Measurements from ENCODE around the gene ATE1.
A peak's percentile ranks its signal among the peaks of the same experiment; 100 is the strongest.

The ATE1 gene

DNA sequence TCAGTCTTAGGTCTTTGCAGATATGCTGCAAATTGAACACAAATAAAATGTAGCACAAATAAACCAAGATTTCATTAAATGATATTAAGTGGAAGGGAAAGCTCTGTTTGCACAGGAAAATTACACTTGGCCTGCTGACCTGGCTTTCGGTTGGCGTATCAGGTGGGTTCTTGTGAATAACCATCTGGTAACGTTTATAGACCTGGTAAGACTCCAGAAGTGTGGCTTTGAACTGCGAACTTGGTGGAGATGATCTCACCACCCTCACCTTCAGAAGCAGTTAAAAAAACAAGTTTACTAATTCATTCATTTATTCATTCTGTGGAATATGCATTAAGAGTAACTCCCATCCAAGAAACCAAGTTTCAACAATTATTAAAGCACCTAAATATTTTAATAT is 28.1 kb downstream of the ATE1 start:
- peaks cover 20% of the 10 kb centered on the region for H3K36me3 ChIP-seq (ENCODE audit: control insufficient read depth, low read depth, low read length)
- no peak overlapping the region for H3K9ac ChIP-seq (ENCODE audit: low read length)
- H3K9me3 ChIP-seq (ENCODE audit: control insufficient read depth, low read depth, low read length) = no peaks in the 10 kb centered on the region
- no peaks in the 10 kb centered on the region for H3K27me3 ChIP-seq (ENCODE audit: control insufficient read depth, insufficient read depth, low read length)
- peaks cover 7% of the 10 kb centered on the region for H3K4me1 ChIP-seq (ENCODE audit: control insufficient read depth, low read depth, low read length)
- H3K4me3 ChIP-seq (ENCODE audit: low read length) = no peak overlapping the region
- no peak overlapping the region for H3K27ac ChIP-seq (ENCODE audit: low read length)

- Histone ChIP-seq H3K36me3 (ENCODE audit: control insufficient read depth, low read depth, low read length) (no peaks in the 10 kb centered on the region), H3K27ac (ENCODE audit: low read length) (peak overlapping the region; percentile 95), H3K27me3 (ENCODE audit: control insufficient read depth, insufficient read depth, low read length) (no peaks in the 10 kb centered on the region), H3K9me3 (ENCODE audit: control insufficient read depth, low read depth, low read length) (no peaks in the 10 kb centered on the region), H3K4me1 (ENCODE audit: control insufficient read depth, low read depth, low read length) (peaks cover 19% of the 10 kb centered on the region), H3K4me3 (ENCODE audit: low read length) (peak overlapping the region; percentile 50), H3K9ac (ENCODE audit: low read length) (peak overlapping the region; percentile 71)
These were observed 36.7 kb downstream of the ATE1 start for GRCh38 chr10:121891103-121891502.

DNA sequence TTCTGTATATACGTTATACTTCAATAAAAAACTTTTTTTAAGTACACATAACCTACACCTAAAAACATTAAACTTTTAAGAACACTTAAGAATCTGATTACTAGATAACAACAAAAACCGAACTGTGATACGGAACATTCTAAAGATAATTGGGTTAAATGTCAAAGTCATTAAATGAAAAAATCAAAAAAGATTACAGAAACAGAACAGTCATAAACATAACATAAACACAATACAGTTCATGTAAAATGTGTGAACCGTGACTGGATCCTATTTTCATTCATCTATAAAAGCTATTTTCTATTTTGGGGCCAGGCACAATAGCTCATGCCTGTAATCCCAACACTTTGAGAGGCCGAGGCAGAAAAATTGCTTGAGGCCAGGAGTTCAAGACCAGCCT is 38.6 kb downstream of the ATE1 start:
- Histone ChIP-seq H3K27me3 (ENCODE audit: control insufficient read depth, insufficient read depth, low read length) (no peaks in the 10 kb centered on the region), H3K36me3 (ENCODE audit: control insufficient read depth, low read depth, low read length) (no peaks in the 10 kb centered on the region), H3K4me1 (ENCODE audit: control insufficient read depth, low read depth, low read length) (peaks cover 19% of the 10 kb centered on the region), H3K9ac (ENCODE audit: low read length) (no peak overlapping the region), H3K27ac (ENCODE audit: low read length) (no peak overlapping the region), H3K4me3 (ENCODE audit: low read length) (no peak overlapping the region), H3K9me3 (ENCODE audit: control insufficient read depth, low read depth, low read length) (no peaks in the 10 kb centered on the region)

DNA sequence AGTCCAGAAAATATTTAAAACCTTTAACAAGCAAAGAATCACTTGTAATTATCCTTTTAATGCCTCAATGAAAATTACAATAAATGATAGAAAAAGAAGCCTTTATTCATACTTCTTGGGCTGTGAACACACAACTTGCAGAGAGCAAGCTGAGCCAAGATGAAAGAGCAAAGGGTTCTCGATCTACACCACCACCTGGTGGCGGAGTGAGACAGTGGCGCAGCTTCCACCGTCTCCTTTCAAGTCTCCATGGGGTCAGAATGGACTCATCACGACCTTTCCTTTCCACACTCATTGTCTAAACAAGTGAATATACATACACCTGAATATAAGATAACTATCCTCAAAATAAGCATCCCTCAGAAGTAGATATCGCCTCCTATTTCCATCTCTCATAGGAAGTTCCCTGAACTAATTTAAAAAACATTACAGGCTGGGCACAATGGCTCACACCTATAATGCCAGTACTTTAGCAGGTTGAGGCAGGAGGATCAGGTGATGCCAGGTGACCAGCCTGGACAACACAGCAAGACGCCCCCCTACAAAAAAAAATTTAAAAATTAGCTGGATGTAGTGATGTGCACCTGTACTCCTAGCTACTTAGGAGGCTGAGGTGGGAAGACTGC is 40.7 kb downstream of the ATE1 start:
- Histone ChIP-seq H3K4me1 (ENCODE audit: control insufficient read depth, low read depth, low read length) (peaks cover 18% of the 10 kb centered on the region), H3K36me3 (ENCODE audit: control insufficient read depth, low read depth, low read length) (peaks cover 4% of the 10 kb centered on the region), H3K9me3 (ENCODE audit: control insufficient read depth, low read depth, low read length) (no peaks in the 10 kb centered on the region), H3K27me3 (ENCODE audit: control insufficient read depth, insufficient read depth, low read length) (no peaks in the 10 kb centered on the region), H3K27ac (ENCODE audit: low read length) (no peak overlapping the region), H3K9ac (ENCODE audit: low read length) (no peak overlapping the region), H3K4me3 (ENCODE audit: low read length) (no peak overlapping the region)

DNA sequence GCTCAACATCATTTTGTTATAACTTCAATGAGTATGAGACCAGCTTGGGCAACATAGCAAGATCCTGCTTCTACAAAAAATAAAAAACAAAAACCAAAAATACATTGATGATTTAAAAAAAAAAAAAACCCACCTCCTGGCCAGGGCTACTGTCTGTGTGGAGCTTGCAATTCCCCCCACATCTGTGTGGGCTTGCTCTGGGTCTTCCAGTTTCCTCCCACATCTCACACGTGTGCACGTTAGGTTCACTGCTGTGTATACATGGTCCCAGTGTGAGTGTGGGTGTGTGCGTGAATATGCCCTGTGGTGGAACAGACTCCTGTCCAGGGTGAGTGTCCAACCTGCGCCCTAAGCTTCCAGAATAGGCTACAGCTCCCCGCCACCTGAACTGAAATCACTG is 41.6 kb downstream of the ATE1 start:
- no peak overlapping the region for H3K9ac ChIP-seq (ENCODE audit: low read length)
- H3K9me3 ChIP-seq (ENCODE audit: control insufficient read depth, low read depth, low read length) = no peaks in the 10 kb centered on the region
- H3K27me3 ChIP-seq (ENCODE audit: control insufficient read depth, insufficient read depth, low read length) = no peaks in the 10 kb centered on the region
- H3K27ac ChIP-seq (ENCODE audit: low read length) = no peak overlapping the region
- peaks cover 4% of the 10 kb centered on the region for H3K36me3 ChIP-seq (ENCODE audit: control insufficient read depth, low read depth, low read length)
- no peak overlapping the region for H3K4me3 ChIP-seq (ENCODE audit: low read length)
- peaks cover 10% of the 10 kb centered on the region for H3K4me1 ChIP-seq (ENCODE audit: control insufficient read depth, low read depth, low read length)

DNA sequence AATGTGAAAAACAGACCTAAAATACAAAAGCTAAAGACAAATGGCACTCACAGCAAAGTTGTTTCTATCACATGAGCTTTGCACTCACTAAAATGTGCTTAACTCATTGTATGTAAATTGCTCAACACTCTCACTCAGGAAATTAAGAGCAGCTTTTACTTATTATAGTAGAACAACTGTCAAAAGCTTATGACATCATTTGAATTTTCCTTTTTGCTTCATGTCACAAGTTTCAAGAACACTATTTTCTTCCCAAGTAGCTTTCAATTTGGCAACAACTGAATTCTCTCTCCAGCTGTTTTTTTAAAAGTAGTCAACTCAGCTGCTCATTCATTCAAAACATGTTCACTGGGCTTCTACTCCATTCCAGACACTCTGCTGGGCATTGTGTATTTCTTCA is 46.9 kb downstream of the ATE1 start:
- Histone ChIP-seq H3K27me3 (ENCODE audit: control insufficient read depth, insufficient read depth, low read length) (no peaks in the 10 kb centered on the region), H3K4me3 (ENCODE audit: low read length) (no peak overlapping the region), H3K4me1 (ENCODE audit: control insufficient read depth, low read depth, low read length) (peaks cover 3% of the 10 kb centered on the region), H3K9me3 (ENCODE audit: control insufficient read depth, low read depth, low read length) (no peaks in the 10 kb centered on the region), H3K27ac (ENCODE audit: low read length) (no peak overlapping the region), H3K9ac (ENCODE audit: low read length) (no peak overlapping the region), H3K36me3 (ENCODE audit: control insufficient read depth, low read depth, low read length) (peaks cover 4% of the 10 kb centered on the region)

DNA sequence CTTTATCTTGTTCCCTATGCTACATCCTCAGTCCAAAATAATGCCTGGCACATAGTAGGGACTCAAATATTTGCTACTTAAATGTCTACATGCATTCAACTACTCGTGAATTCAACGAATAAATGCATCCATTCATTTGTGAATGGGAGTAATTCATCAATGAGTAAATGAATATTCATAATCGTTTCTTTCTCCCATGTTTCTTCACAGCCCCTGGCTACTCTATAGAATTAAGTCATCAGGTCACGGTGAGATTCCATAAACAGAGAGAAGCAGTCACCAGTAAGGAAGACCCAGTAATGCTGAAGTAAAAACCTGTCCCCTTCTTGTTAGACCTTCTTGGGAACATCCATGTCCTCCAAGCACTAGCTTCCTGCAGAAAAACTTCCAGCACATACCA is 48.4 kb downstream of the ATE1 start:
- no peak overlapping the region for H3K4me3 ChIP-seq (ENCODE audit: low read length)
- H3K27ac ChIP-seq (ENCODE audit: low read length) = no peak overlapping the region
- H3K36me3 ChIP-seq (ENCODE audit: control insufficient read depth, low read depth, low read length) = peaks cover 4% of the 10 kb centered on the region
- H3K27me3 ChIP-seq (ENCODE audit: control insufficient read depth, insufficient read depth, low read length) = no peaks in the 10 kb centered on the region
- H3K9me3 ChIP-seq (ENCODE audit: control insufficient read depth, low read depth, low read length) = no peaks in the 10 kb centered on the region
- peaks cover 3% of the 10 kb centered on the region for H3K4me1 ChIP-seq (ENCODE audit: control insufficient read depth, low read depth, low read length)
- no peak overlapping the region for H3K9ac ChIP-seq (ENCODE audit: low read length)

- Histone ChIP-seq H3K36me3 (ENCODE audit: control insufficient read depth, low read depth, low read length) (peaks cover 7% of the 10 kb centered on the region), H3K27me3 (ENCODE audit: control insufficient read depth, insufficient read depth, low read length) (no peaks in the 10 kb centered on the region), H3K9ac (ENCODE audit: low read length) (no peak overlapping the region), H3K4me1 (ENCODE audit: control insufficient read depth, low read depth, low read length) (peaks cover 10% of the 10 kb centered on the region), H3K27ac (ENCODE audit: low read length) (no peak overlapping the region), H3K4me3 (ENCODE audit: low read length) (no peak overlapping the region), H3K9me3 (ENCODE audit: control insufficient read depth, low read depth, low read length) (no peaks in the 10 kb centered on the region)
These were observed 54.6 kb downstream of the ATE1 start for GRCh38 chr10:121873236-121873635.

- Histone ChIP-seq H3K27me3 (ENCODE audit: control insufficient read depth, insufficient read depth, low read length) (no peaks in the 10 kb centered on the region), H3K4me1 (ENCODE audit: control insufficient read depth, low read depth, low read length) (peaks cover 10% of the 10 kb centered on the region), H3K4me3 (ENCODE audit: low read length) (no peak overlapping the region), H3K36me3 (ENCODE audit: control insufficient read depth, low read depth, low read length) (peaks cover 7% of the 10 kb centered on the region), H3K27ac (ENCODE audit: low read length) (no peak overlapping the region), H3K9me3 (ENCODE audit: control insufficient read depth, low read depth, low read length) (no peaks in the 10 kb centered on the region), H3K9ac (ENCODE audit: low read length) (no peak overlapping the region)
These were observed 57.4 kb downstream of the ATE1 start for GRCh38 chr10:121870413-121870812.

GRCh38 chr10:121865554-121865953 is 62.3 kb downstream of the ATE1 start:
- Histone ChIP-seq H3K9ac (ENCODE audit: low read length) (no peak overlapping the region), H3K9me3 (ENCODE audit: control insufficient read depth, low read depth, low read length) (no peaks in the 10 kb centered on the region), H3K27ac (ENCODE audit: low read length) (no peak overlapping the region), H3K4me1 (ENCODE audit: control insufficient read depth, low read depth, low read length) (no peaks in the 10 kb centered on the region), H3K36me3 (ENCODE audit: control insufficient read depth, low read depth, low read length) (peaks cover 7% of the 10 kb centered on the region), H3K4me3 (ENCODE audit: low read length) (no peak overlapping the region), H3K27me3 (ENCODE audit: control insufficient read depth, insufficient read depth, low read length) (no peaks in the 10 kb centered on the region)

DNA sequence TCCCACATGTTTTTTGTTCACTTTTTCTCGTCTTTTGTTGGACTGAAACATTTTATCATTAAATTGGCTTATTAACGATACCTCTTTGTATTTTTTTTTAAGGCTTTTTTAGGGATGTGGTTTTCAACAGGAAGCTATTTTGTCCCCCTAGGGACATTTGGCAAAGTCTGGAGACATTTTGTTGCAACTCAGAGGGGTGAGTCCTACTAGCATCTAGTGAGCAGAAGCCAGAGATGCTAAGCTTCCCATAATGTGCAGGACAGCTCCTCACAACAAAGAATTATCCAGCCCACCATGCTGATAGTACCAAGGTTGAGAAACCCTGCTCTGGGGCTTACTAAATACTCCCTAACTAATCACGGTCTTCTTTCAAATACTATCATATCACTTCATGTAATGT is 63.2 kb downstream of the ATE1 start:
- no peaks in the 10 kb centered on the region for H3K4me1 ChIP-seq (ENCODE audit: control insufficient read depth, low read depth, low read length)
- H3K27ac ChIP-seq (ENCODE audit: low read length) = no peak overlapping the region
- H3K27me3 ChIP-seq (ENCODE audit: control insufficient read depth, insufficient read depth, low read length) = no peaks in the 10 kb centered on the region
- peaks cover 7% of the 10 kb centered on the region for H3K36me3 ChIP-seq (ENCODE audit: control insufficient read depth, low read depth, low read length)
- no peaks in the 10 kb centered on the region for H3K9me3 ChIP-seq (ENCODE audit: control insufficient read depth, low read depth, low read length)
- no peak overlapping the region for H3K9ac ChIP-seq (ENCODE audit: low read length)
- H3K4me3 ChIP-seq (ENCODE audit: low read length) = no peak overlapping the region

DNA sequence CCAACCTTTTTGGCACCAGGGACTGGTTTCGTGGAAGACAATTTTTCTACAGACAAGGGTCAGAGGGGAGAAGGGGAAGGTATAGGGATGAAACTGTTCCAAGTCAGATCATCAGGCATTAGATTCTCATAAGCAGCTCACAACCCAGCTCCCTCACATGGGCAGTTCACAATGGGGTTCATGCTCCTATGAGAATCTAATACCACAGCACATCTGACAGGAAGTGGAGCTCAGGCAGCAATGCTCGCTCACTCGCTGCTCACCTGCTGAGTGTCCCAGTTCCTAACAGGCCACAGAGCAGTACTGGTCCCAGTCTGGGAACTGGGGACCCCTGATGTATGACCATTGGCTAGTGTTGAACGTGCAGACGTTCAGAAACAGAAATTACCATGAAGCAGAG is 63.7 kb downstream of the ATE1 start:
- Histone ChIP-seq H3K36me3 (ENCODE audit: control insufficient read depth, low read depth, low read length) (peaks cover 4% of the 10 kb centered on the region), H3K27ac (ENCODE audit: low read length) (no peak overlapping the region), H3K4me3 (ENCODE audit: low read length) (no peak overlapping the region), H3K9me3 (ENCODE audit: control insufficient read depth, low read depth, low read length) (no peaks in the 10 kb centered on the region), H3K4me1 (ENCODE audit: control insufficient read depth, low read depth, low read length) (no peaks in the 10 kb centered on the region), H3K27me3 (ENCODE audit: control insufficient read depth, insufficient read depth, low read length) (no peaks in the 10 kb centered on the region), H3K9ac (ENCODE audit: low read length) (no peak overlapping the region)

All from iPS-18a (cell line).